GM23248 (cell line): ENCODE measurements around the gene CCDC144A. TPM values are rescaled to one million over a fixed set of nuclear protein-coding genes. Genes with fewer than 3 reads are reported as not detected.
A peak's percentile ranks its signal among the peaks of the same experiment; 100 is the strongest.
"Not testable (repeated sequence)": the region's sequence is repeated elsewhere in the genome, so short reads cannot be mapped to it uniquely, and the experiment has no call there.

Experiments
- DNase-seq: peaks from one replicate; pipeline ENCODE4 v3.0.0-alpha.2; 2015
- H2AFZ ChIP-seq: fragments of 200-600 bp; sonication (generic); 2 replicates; pipeline ENCODE4 v1.6.1; 2016; ENCODE audit warnings: antibody characterized with exemption
- H3F3A ChIP-seq: fragments of 200-600 bp; sonication (generic); 2 replicates; pipeline ENCODE4 v1.6.1; 2016; ENCODE audit warnings: mild to moderate bottlenecking, antibody characterized with exemption, mixed run types; ENCODE audit not compliant: insufficient read depth
- H3K27ac ChIP-seq: fragments of 200-600 bp; sonication (generic); 2 replicates; pipeline ENCODE4 v1.5.1; 2016; ENCODE audit warnings: mild to moderate bottlenecking
- H3K27me3 ChIP-seq: fragments of 200-600 bp; sonication (generic); replicated peaks from 2 replicates; pipeline ENCODE4 v1.6.1; 2016; ENCODE audit warnings: mild to moderate bottlenecking; ENCODE audit not compliant: insufficient read depth
- H3K36me3 ChIP-seq: fragments of 200-600 bp; sonication (generic); 2 replicates; pipeline ENCODE4 v1.6.1; 2016; ENCODE audit warnings: low read depth, mild to moderate bottlenecking
- H3K4me1 ChIP-seq: fragments of 200-600 bp; sonication (generic); 2 replicates; pipeline ENCODE4 v1.6.1; 2016; ENCODE audit warnings: mild to moderate bottlenecking; ENCODE audit not compliant: insufficient read depth
- H3K4me2 ChIP-seq: fragments of 200-600 bp; sonication (generic); one replicate; pipeline ENCODE4 v1.6.1; 2016; ENCODE audit warnings: mild to moderate bottlenecking; ENCODE audit not compliant: unreplicated experiment
- H3K4me3 ChIP-seq: fragments of 200-600 bp; sonication (generic); 2 replicates; pipeline ENCODE4 v1.5.1; 2016; ENCODE audit warnings: mild to moderate bottlenecking
- H3K79me2 ChIP-seq: fragments of 200-600 bp; sonication (generic); 2 replicates; pipeline ENCODE4 v1.6.1; 2016; ENCODE audit warnings: mild to moderate bottlenecking; ENCODE audit not compliant: insufficient read depth
- H3K9ac ChIP-seq: fragments of 200-600 bp; sonication (generic); 2 replicates; pipeline ENCODE4 v1.6.1; 2016; ENCODE audit warnings: mild to moderate bottlenecking
- H3K9me2 ChIP-seq: fragments of 200-600 bp; sonication (generic); 2 replicates; pipeline ENCODE4 v1.6.1; 2016; ENCODE audit warnings: mixed run types, mild to moderate bottlenecking, moderate library complexity; ENCODE audit not compliant: insufficient read depth
- H3K9me3 ChIP-seq: fragments of 200-600 bp; sonication (generic); one replicate; pipeline ENCODE4 v1.6.1; 2017; ENCODE audit warnings: low read depth
- H4K20me1 ChIP-seq: fragments of 200-600 bp; sonication (generic); 2 replicates; pipeline ENCODE4 v1.6.0; 2016; ENCODE audit not compliant: insufficient read depth
- WGBS, 2 experiments: methylation state at CpG; one replicate each; pipeline ENCODE4 v1.1.6; 2015 to 2017; ENCODE audit warnings: low lambda C conversion rate in 2 of 2, low coverage in 1 of 2; ENCODE audit errors: missing lambda C conversion rate in 2 of 2; 5-methylcytosine and 5-hydroxymethylcytosine counted together
- in situ Hi-C: fragments of 300-500 bp; cut with MboI; formaldehyde crosslinking; loops from 2 replicates; pipeline ENCODE4 v1.15.0; 2020
- polyA plus RNA-seq: library from polyadenylated mRNA; unstranded; fragments of >200 nt; fragmentation: Nextera tagmentation; extraction: Ambion mirVana; gene quantifications from 2 replicates; pipeline ENCODE4 v1.2.1, GENCODE V29; 2016
- total RNA-seq: library from RNA; depleted of rRNA; stranded (reverse); fragments of >200 nt; shearing (Covaris generic); gene quantifications from 2 replicates; pipeline ENCODE4 v1.2.3, GENCODE V29; 2014

CCDC144A gene
- total and polyA plus RNA-seq, 2 experiments from 2014 or later = 0.03 to 3.5 TPM

DNA sequence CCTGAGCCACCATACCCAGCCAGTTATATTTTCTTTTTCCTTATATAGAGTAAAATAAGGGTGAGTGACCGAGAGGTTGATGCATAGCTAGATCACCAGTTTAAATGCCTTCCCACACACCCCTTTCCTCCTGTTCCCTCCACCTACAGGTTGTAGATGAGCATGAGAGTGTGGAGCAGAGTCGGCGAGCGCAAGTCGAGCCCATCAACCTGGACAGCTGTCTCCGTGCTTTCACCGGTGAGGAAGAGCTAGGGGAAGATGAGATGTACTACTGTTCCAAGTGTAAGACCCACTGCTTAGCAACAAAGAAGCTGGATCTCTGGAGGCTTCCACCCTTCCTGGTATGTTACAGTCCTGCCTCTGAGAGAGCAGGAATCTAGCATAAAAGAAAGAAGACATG is 105.9 kb downstream of the CCDC144A start:
- H3K79me2 ChIP-seq, H3K27me3 ChIP-seq, H3K9me2 ChIP-seq, H3K9me3 ChIP-seq, H3K4me3 ChIP-seq, H3K27ac ChIP-seq, H4K20me1 ChIP-seq, H3K36me3 ChIP-seq, DNase-seq, H3F3A ChIP-seq, H3K4me1 ChIP-seq, in situ Hi-C loops, H2AFZ ChIP-seq, H3K9ac ChIP-seq, H3K4me2 ChIP-seq: not testable (repeated sequence)
- 79 to 83% methylated on average over 7 of the region's 7 CpGs for WGBS, 2 experiments

DNA sequence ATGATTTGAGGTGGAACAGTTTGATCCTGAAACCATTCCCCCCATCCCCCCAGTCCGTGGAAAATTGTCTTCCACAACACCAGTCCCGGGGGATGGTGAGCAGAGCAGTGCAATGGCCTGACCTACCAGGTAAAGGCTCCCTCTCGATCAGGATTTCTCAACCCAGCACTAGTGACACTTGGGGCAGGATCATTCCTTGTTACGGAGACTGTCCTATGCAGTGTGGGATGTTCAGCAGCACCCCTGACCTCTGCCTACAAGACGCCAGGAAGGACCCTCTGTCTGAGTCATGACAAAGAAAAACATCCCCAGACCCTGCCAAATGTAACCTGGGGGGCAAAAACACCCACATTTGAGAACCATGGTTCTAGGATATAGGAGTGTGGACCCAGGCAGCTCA is 114.8 kb downstream of the CCDC144A start:
- H3K9me2 ChIP-seq, H3K9ac ChIP-seq, H3K4me3 ChIP-seq, H2AFZ ChIP-seq, H3K4me2 ChIP-seq, DNase-seq, H3F3A ChIP-seq, H3K36me3 ChIP-seq, H3K9me3 ChIP-seq, H4K20me1 ChIP-seq, H3K79me2 ChIP-seq, H3K27me3 ChIP-seq, H3K4me1 ChIP-seq, in situ Hi-C loops, H3K27ac ChIP-seq: not testable (repeated sequence)
- WGBS, 2 experiments = 26 to 40% methylated on average over 5 of the region's 5 CpGs

- H3K36me3 ChIP-seq, in situ Hi-C loops, H3K4me1 ChIP-seq, H4K20me1 ChIP-seq, H3K9ac ChIP-seq, H3K4me2 ChIP-seq, H3K27ac ChIP-seq, H3K4me3 ChIP-seq, H3F3A ChIP-seq, H3K27me3 ChIP-seq, H3K9me3 ChIP-seq, DNase-seq, H2AFZ ChIP-seq, H3K9me2 ChIP-seq, H3K79me2 ChIP-seq: not testable (repeated sequence)
- WGBS, 2 experiments = 84 to 85% methylated on average over 3 to 4 of the region's 4 CpGs
These were observed 116.6 kb downstream of the CCDC144A start for GRCh38 chr17:16806599-16806998.

DNA sequence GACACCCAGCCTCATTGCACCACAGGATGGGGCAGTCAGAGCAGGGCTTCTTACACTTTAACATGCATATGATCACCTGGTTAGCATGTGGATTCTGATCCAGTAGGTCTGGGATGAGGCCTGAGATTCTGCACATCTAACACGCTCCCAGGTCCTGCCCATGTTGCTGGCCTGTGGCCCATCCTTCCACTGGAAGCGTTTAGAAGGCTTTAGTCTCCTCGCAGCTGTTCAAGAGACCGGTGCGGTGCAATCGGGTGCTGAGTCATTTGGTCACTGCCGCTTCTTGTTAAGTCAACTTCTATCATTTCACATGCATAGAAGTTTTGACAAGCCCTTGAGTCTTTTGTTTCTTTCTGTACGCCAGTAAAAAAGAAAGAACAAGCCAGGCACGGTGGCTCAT is 117.6 kb downstream of the CCDC144A start:
- in situ Hi-C loops = not testable (repeated sequence)

DNA sequence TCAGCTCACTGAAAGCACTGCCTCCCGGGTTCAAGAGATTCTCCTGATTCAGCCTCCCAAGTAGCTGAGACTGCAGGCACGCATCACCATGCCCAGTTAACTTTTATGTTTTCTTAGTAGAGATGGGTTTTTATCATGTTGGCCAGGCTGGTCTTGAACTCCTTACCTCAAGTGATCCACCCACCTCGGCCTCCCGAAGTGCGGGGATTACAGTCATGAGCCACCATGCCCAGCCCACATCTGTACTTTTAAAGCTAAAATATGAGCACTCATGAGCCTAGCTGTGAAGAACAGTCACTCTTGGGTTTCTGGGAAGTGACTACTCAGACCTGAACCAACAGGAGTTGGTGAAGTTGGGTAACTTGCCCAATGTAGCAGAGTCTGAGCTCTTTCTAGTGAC is 120.2 kb downstream of the CCDC144A start:
- WGBS, 2 experiments = 21 to 38% methylated on average over 2 of the region's 5 CpGs
- H3K27ac ChIP-seq = not testable (repeated sequence)

More for the DNA sequence above, 117.6 kb downstream of the CCDC144A start:
- H3K27ac ChIP-seq, H2AFZ ChIP-seq, H3K9me2 ChIP-seq, DNase-seq, H3K79me2 ChIP-seq, H3K27me3 ChIP-seq, H3K4me2 ChIP-seq, H4K20me1 ChIP-seq, H3K9me3 ChIP-seq, H3K4me3 ChIP-seq, H3F3A ChIP-seq, H3K36me3 ChIP-seq, H3K4me1 ChIP-seq, H3K9ac ChIP-seq: not testable (repeated sequence)
- WGBS, 2 experiments = 52 to 61% methylated on average over 7 to 9 of the region's 9 CpGs

GRCh38 chr17:16812126-16812525 is 122.1 kb downstream of the CCDC144A start:
- H3K4me1 ChIP-seq, H3K27me3 ChIP-seq, H3K4me2 ChIP-seq, H3K9me3 ChIP-seq, H3K9ac ChIP-seq, H3K9me2 ChIP-seq, H3K4me3 ChIP-seq, H3F3A ChIP-seq, H3K36me3 ChIP-seq, in situ Hi-C loops, H4K20me1 ChIP-seq, H2AFZ ChIP-seq, H3K79me2 ChIP-seq, H3K27ac ChIP-seq: not testable (repeated sequence)
- 21 to 27% methylated on average over 7 of the region's 7 CpGs for WGBS, 2 experiments
- DNase-seq = peak; percentile 20

More for the DNA sequence above, 120.2 kb downstream of the CCDC144A start:
- in situ Hi-C loops, H3K9ac ChIP-seq, H3F3A ChIP-seq, H2AFZ ChIP-seq, DNase-seq, H3K9me2 ChIP-seq, H3K79me2 ChIP-seq, H3K36me3 ChIP-seq, H3K27me3 ChIP-seq, H3K4me3 ChIP-seq, H3K4me2 ChIP-seq, H4K20me1 ChIP-seq, H3K4me1 ChIP-seq, H3K9me3 ChIP-seq: not testable (repeated sequence)
